IPS-15b (cell line): ENCODE data around the gene CLK3.
"Not testable (repeated sequence)": the region's sequence is repeated elsewhere in the genome, so short reads cannot be mapped to it uniquely, and the experiment has no call there.

Experiments
- H3K27me3 ChIP-seq: one replicate; pipeline ENCODE4 v1.6.1; 2013; ENCODE audit warnings: low read length; ENCODE audit not compliant: control insufficient read depth, insufficient read depth
- H3K36me3 ChIP-seq: one replicate; pipeline ENCODE4 v1.6.1; 2013; ENCODE audit warnings: low read length; ENCODE audit not compliant: control insufficient read depth, insufficient read depth
- H3K4me1 ChIP-seq: one replicate; pipeline ENCODE4 v1.6.1; 2013; ENCODE audit warnings: mild to moderate bottlenecking, low read length; ENCODE audit not compliant: control insufficient read depth, insufficient read depth
- H3K4me3 ChIP-seq: one replicate; pipeline ENCODE4 v1.5.1; 2013; ENCODE audit warnings: low read depth, low read length
- H3K9ac ChIP-seq: one replicate; pipeline ENCODE4 v1.6.1; 2013; ENCODE audit warnings: low read depth, mild to moderate bottlenecking, low read length
- H3K9me3 ChIP-seq: one replicate; pipeline ENCODE4 v1.6.1; 2013; ENCODE audit warnings: mild to moderate bottlenecking, low read length; ENCODE audit not compliant: control insufficient read depth, insufficient read depth

CLK3 gene

DNA sequence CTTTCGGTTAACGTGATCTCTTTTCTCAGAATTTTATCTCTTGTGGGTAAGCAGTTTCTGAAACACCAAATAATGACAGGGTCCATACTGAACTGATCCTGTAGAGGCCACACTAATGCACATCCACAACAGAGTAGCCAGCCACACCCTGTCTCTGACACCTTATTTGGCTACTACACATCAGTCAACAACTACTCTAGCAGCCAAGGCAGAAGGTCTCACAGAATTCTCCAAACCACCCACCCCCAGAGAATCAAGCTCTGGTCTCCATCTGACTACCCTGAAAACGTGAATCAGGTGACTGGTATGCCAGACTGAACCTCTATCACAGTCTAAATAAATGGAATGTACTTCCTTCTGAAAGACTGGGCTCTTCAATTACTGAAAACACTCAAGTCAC, 42.2 kb downstream of the CLK3 start:
- no peak overlapping the region for H3K9ac ChIP-seq
- H3K9me3 ChIP-seq, result no peaks in the 10 kb centered on the region
- H3K4me3 ChIP-seq, result no peak overlapping the region
- H3K27me3 ChIP-seq, result no peaks in the 10 kb centered on the region
- H3K36me3 ChIP-seq, result peaks cover 4% of the 10 kb centered on the region
- no peaks in the 10 kb centered on the region for H3K4me1 ChIP-seq

DNA sequence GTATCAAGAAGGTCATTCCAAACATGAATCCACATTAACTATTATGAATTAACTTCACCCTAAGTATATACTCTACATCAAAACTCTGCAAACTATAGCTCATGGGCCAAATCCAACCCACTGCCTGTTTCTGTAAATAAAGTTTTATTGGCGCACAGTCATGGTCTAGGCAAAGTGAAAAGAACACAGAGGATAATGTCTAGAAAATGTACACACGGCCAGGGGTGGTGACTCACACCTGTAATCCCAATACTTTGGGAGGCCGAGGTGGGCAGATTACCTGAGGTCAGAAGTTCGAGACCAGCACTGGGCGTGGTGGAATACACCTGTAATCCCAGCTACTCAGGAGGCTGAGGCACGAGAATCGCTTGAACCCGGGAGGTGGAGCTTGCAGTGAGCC, 45.6 kb downstream of the CLK3 start:
- not testable (repeated sequence) for H3K4me3 ChIP-seq, H3K4me1 ChIP-seq, H3K36me3 ChIP-seq, H3K27me3 ChIP-seq, H3K9ac ChIP-seq, H3K9me3 ChIP-seq

DNA sequence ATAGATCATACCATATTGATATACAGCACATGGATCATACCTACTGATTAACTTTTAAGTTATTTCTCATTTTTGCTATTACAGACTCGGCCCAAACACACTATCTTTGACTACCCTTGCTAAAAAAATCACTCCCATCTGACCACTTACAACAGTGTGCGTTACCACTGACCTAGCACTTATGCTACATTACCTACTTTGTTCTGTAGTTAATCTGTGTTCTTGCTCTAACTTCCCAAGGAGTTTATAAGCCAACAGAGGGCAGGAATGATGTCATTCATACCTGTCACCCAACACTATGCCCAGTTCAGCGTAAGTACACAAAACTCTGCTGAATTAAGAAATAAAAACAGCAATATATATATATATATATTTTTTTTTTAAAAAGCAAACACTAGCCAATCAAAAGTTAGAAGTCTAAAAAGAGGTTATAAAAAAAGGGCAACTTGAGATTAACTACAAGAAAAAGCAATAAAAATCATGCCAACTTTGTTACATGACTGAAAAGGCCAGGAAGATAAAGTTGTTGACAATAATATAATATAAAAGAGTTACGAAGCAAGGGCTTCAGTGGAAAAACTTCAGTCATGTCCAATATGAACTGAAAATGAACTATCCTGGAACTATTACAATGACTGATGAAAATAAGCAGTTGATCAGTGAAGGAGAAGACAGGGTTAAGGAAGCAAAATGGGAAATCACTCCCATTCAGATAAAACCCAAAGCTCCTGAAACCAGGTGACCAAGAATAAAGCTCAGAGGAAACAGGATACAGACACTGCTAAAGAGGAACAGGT, 46.6 kb downstream of the CLK3 start:
- Histone ChIP-seq H3K9me3 (no peaks in the 10 kb centered on the region), H3K36me3 (no peaks in the 10 kb centered on the region), H3K4me1 (peaks cover 4% of the 10 kb centered on the region), H3K9ac (no peak overlapping the region), H3K27me3 (no peaks in the 10 kb centered on the region), H3K4me3 (no peak overlapping the region)

DNA sequence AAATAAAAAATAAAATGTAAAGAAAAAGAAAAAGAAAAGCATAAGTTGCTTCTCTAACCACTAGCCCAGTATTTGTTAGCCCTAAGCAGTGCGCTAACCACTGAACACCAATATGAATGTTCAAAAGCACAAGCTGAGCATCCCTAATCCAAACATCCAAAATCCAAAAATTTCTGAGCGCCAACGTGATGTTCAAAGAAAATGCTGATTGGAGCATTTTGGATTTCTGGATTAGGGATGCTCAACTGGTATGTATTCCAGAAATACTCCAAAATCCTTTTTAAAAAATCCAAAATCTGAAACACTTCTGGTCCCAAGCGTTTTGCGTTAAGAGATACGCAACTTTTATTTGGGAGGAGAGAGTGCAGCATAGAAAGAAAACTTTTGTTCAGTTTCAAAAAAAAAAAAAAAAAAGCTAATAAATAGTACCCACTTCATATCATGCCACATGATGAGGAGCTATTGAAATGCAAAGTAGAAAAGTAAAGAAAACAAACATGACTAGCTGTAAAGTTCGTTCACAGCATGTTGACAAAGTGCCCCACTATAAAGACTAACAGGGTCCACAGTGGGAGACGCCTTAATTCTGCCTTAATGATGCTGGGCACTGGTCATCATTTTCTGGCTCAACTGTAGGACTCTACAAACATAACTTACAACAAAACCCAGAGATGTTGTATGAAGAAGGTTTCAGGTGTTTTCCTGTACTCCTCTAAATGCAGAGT, 47.8 kb downstream of the CLK3 start:
- no peaks in the 10 kb centered on the region for H3K27me3 ChIP-seq
- H3K4me3 ChIP-seq, result no peak overlapping the region
- H3K9me3 ChIP-seq, result no peaks in the 10 kb centered on the region
- no peaks in the 10 kb centered on the region for H3K36me3 ChIP-seq
- peaks cover 4% of the 10 kb centered on the region for H3K4me1 ChIP-seq
- H3K9ac ChIP-seq, result no peak overlapping the region

DNA sequence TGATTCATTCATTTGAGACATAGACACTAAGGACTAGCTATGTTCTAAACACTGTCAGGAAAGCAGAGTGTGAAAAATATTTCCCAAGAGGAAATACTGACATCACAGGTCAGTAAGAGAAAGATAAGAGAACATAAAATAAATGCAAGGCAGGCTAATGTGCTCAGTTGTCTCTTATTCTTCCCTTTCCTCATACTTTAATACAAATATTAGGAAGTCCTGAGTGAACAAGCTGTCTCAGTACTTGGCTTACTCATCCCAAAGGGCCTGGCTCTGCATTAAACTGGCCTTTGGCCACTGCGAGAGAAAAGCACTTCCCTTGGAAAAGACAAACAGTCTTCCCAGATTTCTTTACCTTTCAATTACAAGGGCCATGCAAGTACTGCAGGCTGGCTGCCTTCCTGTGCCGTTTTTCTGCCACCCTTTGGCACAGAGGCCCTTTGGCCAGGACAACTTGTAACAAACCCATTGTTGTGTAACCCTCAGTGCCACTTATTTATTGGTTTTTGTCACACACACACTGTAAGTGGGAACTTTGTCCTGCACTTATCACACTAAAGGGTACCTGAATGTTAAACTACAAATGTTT, 48.5 kb downstream of the CLK3 start:
- H3K4me1 ChIP-seq, result peaks cover 4% of the 10 kb centered on the region
- no peaks in the 10 kb centered on the region for H3K27me3 ChIP-seq
- no peaks in the 10 kb centered on the region for H3K36me3 ChIP-seq
- H3K9ac ChIP-seq, result no peak overlapping the region
- no peak overlapping the region for H3K4me3 ChIP-seq
- no peaks in the 10 kb centered on the region for H3K9me3 ChIP-seq

DNA sequence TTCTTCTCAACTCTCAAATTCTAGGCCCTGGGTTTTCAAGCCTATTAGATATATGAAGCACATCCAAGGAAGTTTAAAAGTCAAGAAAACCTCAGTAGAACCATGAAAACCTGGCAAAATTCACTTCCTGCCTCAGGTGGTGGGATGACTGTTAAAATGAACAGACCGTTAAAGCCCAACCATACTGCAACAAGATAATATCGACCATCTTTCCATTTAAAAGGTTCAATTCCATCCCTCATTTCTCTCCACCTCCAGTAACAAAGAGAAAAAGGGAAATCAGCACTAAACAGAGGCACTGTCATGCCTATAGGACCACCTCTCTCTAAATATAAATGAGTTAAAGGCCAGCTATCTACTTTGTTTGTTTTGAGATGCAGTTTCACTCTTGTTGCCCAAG, 49.0 kb downstream of the CLK3 start:
- H3K36me3 ChIP-seq, result no peaks in the 10 kb centered on the region
- no peaks in the 10 kb centered on the region for H3K27me3 ChIP-seq
- no peaks in the 10 kb centered on the region for H3K9me3 ChIP-seq
- H3K4me3 ChIP-seq, result no peak overlapping the region
- H3K9ac ChIP-seq, result no peak overlapping the region
- peaks cover 4% of the 10 kb centered on the region for H3K4me1 ChIP-seq

DNA sequence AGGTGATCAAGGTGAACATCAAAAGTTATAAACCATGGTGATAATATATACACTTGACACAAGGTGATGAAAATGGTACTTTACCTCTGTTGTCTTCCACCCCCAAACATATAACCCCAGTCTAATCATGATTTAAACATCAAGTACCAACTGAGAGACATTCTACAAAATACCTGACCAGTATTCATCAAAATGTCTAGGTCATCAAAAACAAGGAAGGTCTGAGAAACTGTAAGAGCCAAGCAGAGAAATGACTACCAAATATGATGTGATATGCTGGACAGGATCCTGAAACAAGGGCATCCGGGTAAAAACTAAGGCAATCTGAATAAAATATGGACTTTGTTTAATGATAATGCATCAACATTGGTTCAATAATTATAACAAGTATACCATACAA, 52.3 kb downstream of the CLK3 start:
- Histone ChIP-seq H3K9ac (no peak overlapping the region), H3K4me3 (no peak overlapping the region), H3K9me3 (no peaks in the 10 kb centered on the region), H3K4me1 (peaks cover 4% of the 10 kb centered on the region), H3K27me3 (no peaks in the 10 kb centered on the region), H3K36me3 (peaks cover 11% of the 10 kb centered on the region)

DNA sequence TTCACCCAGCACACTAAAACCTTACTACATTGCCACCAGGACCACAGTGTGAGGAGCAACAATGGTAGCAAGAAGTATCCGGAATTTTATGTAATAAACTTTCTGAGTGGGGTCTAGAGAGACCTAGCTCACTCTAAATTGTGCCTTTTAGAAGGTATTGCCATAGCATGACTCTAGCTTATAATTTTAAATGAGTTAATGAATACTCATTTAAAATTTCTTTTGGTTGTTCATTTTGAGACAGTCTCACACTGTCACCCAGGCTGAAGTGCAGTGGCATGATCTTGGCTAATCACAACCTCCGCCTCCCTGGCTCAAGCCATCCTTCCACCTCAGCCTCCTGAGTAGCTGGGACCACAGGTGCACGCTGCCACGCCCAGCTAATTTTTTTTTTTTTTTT, 54.0 kb downstream of the CLK3 start:
- H3K4me1 ChIP-seq, result no peaks in the 10 kb centered on the region
- peaks cover 14% of the 10 kb centered on the region for H3K36me3 ChIP-seq
- no peak overlapping the region for H3K4me3 ChIP-seq
- no peaks in the 10 kb centered on the region for H3K27me3 ChIP-seq
- H3K9me3 ChIP-seq, result no peaks in the 10 kb centered on the region
- no peak overlapping the region for H3K9ac ChIP-seq

DNA sequence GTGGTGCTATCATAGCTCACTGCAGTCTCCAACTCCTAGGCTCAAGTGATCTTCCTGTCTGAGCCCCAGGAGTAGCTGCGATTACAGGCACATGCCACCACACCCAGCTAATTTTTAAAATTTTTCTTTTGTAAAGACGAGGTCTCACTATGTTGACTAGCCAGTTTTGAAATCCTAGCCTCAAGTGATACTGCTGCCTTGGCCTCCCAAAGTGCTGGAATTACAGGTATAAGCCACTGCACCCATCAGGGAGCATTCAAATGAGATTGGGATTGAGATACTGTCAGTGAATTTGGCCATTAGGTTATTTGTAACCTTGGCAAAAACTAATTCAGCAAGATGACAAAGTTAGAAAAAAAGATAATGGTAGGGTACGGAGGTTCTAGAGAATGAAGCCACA, 58.5 kb downstream of the CLK3 start:
- no peaks in the 10 kb centered on the region for H3K9me3 ChIP-seq
- no peaks in the 10 kb centered on the region for H3K4me1 ChIP-seq
- H3K4me3 ChIP-seq, result no peak overlapping the region
- no peak overlapping the region for H3K9ac ChIP-seq
- H3K36me3 ChIP-seq, result peaks cover 14% of the 10 kb centered on the region
- H3K27me3 ChIP-seq, result no peaks in the 10 kb centered on the region

DNA sequence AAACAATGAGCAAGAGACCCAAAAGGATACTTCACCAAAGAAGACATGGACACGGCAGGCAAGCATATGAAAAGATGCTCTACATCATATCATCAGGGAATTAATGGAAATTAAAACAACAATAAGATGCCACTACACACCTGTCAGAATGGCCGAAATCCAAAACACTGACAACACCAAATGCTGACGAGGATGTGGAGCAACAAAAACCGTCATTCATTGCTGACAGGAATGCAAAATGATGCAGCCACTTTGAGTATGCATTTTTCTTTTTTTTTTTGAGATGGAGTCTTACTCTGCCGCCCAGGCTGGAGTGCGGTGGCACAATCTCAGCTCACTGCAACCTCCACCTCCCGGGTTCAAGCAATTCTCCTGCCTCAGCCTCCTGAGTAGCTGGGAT, 61.2 kb downstream of the CLK3 start:
- no peaks in the 10 kb centered on the region for H3K27me3 ChIP-seq
- no peaks in the 10 kb centered on the region for H3K9me3 ChIP-seq
- no peak overlapping the region for H3K4me3 ChIP-seq
- H3K4me1 ChIP-seq, result no peaks in the 10 kb centered on the region
- no peak overlapping the region for H3K9ac ChIP-seq
- H3K36me3 ChIP-seq, result peaks cover 5% of the 10 kb centered on the region
